Islet precursor cell (in vitro differentiated cells): ENCODE data around the gene BCOR.

Source experiments
- DNase-seq: peaks from one replicate; pipeline ENCODE4 v3.0.0-alpha.2; 2018

BCOR gene

DNA sequence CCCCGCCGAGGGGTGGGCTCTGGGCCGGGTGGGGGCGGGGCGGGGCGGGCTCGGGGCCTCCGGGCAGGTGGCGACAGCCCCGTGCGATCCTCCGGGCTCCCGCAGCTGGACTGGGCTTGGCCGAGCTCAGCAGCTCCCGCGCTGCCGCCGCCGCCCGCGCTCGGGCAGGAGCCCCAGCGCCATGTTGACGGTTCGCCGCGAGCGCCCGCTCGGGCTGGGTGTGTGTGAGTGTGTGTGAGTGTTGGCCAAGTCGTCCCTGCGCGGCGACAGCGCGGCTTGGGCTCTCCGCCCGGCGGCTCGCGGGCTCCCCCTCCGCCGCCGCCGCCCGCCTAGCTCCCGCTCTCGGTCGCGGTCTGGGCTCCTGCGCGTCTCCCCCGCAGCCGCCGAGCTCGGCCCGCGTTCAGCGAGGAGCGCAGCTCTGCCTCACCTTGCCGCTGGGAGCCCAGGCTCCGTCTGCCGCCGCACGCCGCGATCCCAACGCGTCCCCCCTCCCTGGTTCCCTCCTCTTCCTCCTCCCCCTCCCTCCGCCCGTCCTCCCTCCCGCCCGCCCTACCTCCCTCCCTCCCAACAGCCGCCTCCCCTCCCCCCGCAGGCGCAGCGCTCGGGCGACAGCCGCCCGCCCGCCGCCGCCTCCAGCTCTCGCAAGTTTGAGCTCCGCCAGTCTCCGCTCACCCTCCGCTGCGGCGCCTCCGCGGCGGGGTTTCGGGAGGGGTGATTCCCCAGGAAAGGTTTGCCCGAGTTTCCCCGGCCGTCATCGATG lies at the start of gene BCOR:
BCOR (minus strand) TSS at position 455 of the 760 bp plus-strand sequence. CDS start 20,029 bp downstream, outside the sequence.
- DNase-seq, result peak; percentile 84

DNA sequence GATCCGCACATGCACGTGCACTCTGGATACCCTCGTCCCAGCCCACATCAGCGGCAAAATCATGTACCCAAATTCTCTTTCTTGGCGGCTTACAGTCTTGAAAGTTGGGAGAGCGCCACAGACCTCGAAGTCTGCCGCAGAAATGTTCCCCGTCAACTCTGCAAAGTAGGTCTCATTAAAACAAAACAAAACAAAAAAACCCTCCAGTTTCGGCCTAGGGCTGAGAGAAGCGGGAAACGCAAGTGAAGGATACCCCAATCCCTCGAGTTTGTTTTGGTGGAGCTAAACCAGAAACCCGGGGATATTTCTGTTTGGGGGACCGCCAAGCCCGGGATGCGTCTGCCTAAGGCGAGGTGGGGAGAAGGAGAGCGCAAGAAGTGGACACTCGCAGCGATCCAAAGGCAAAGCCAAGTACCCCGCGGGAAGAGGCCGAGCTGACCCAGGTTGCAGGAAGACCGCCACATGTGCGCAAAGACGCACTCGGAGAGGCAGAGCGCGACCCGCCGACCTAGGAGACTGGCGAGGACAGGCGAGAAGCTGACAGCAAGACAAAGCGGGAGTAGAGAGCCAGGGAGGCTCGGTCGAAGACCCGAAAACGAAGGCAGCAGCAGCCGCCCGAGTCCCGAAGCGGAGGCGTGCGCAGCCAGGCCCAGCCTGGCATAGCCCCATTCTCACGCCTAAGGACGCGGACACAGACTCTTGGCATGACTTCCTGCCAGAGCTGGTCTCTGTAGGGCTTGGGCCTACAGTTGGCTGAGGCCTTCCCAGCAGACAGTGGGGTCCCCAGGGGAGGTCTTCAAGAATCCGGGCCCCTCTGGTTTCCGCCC lies 49.6 kb upstream of the BCOR start:
- DNase-seq, result peak; percentile 57

DNA sequence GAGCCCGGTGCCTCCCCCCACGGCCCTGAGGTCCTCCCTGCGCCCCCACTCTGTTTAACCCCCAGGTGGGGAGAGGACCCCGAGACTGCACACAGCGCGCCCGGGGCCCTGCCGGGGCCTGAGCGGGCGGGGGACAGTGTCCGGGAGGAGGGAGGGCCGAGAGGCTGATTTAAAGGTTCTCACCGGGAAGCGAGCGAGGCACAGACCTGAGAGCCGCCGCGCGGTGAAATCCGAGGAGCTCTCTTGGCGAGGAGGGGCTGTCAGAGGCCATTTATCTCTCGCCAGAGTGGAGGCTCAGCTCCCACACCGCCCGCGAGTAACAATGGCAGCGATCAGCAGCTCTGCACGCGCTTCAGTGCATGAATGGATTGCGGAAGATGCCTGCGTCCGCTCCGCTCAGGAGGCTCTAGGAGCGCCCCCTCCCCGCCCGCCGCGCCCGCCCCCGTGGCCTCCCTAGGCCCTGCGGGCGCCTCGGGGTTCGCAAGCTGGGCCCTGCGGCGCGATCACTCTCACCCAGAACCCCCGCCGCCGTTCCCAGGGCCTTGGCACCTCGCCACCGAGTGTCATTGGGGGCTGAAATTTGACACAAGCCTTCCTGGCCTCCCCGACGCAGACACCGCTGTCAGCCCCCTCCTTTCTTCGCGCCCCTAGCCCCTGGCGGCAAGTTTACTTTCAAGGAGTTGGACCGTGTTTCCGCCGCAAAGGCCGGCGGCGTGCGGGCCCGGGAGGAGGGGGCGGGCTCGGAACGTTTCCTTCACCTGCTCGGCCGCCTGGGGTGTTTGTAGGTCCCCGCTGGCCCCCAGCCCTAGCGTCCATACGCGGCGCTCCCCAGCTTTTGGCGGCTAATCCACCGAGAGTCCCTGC lies 48.7 kb upstream of the BCOR start:
- peak; percentile 75 for DNase-seq

DNA sequence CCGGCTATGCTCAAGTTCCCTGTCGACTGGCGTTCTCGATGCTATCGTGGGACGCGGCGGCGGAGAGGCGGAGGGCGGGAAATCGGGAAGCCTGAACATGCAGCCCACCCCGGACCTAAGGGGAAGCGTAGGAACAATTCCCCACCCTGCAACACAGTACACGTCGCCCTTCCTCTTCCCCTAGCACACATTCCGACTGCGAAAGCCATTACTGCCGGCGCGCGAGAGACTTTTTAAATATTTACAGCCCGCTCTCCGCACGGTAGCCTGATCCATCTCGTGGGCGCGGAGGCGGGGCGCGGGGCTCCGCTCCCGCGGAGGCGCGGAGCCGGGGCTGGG lies 48.1 kb upstream of the BCOR start:
- DNase-seq, result no peak

DNA sequence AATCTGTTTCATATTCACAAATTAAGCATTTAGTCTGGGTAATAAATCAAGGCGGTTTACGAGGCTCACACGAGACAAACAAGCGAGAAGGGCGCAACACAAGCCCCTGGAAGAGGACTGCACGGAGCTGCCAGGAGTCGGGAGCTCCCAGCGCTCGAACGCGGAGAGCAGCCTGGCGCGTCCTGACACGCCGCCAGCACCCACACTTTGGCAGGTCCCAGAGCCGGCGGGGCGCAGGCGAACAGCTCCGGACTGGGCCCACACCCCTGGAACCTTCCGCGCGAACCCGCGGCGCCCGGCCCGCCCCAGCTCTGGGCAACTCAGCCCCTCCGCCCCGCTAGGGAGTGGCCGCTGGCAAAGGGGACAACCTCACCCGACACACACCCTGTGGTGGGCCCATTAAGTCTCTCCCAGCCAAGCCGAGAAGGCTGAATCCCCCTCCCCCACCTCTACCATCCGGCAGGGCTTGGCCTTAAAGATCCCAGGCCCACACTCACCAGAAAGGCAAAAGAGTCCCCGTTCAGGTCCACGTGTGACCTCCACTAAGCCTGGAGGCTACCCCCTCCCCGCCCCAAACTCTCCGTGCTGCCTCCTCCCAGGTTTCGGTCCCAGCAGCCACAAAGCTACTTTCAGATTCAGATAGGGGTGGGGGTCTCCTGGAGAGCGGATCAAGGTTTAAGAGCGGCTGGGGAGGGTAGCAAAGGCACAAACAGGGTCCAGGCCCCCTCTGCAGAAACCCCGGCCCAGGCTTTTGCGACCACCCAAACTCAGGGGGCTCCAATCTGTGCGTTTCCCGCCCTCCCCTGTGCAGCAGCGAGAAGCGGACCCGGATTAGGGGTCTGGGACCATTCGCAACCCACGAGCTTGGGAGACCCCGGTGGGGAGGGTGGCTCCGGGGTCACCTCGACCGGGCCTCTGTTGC lies 47.5 kb upstream of the BCOR start:
- peak; percentile 57 for DNase-seq

DNA sequence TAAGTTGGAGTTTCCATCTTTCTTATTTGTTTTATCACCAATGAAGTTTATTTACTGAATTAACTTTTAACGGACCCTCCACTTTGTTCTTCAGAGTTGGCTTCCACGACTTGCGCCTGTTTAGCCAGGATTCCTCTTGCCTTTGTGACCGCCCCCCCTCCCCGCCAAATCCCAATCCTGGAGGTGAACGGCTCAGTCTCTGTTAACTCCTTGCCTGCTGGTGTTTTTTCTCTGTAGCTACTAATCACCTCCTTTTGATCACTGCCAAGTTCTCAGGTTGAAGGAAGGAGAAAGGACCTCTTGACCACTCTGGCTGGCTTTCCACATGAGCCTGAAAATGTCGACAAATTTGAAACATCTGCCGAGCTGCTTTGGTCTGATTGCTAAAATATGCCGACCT lies 46.8 kb upstream of the BCOR start:
- no peak for DNase-seq

DNA sequence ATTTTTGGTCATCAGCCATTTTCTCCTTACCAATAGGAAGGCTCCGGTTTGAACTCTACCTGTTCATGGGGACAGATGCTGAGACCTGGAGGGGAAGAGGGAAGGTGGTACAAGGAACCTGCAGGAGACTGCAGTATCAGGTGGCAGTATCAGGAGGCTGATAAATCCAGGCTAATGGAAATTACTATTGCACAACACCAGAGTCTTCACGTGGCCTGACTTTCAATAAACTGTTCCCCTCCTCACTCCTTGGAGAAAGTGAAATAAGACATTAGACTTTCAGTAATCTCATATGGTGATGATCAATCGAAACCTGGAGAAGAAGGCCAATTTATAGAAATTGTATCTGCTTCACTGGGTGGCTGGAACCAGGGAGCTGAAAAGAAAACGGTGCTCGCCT lies 46.2 kb upstream of the BCOR start:
- no peak for DNase-seq

DNA sequence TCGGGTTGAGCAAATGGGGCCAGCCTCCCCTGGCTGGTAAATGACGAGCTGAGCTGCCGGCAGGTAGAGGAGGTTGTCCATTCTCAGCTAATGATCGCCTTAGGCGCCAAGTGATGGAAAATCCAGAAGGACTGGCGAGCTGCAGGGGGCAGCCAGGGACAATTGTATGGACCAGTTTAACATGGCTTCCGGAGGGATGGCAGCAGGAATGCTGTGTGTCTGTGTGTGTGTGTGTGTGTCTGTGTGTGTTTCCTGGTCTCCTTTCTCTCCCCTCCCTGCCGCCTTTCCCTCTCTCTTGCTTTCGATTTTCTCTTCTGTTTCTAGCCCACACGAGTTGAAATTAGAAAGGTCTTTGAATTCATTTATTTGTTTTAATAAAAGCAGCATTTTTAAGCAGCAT lies 45.2 kb upstream of the BCOR start:
- DNase-seq, result peak; percentile 80

DNA sequence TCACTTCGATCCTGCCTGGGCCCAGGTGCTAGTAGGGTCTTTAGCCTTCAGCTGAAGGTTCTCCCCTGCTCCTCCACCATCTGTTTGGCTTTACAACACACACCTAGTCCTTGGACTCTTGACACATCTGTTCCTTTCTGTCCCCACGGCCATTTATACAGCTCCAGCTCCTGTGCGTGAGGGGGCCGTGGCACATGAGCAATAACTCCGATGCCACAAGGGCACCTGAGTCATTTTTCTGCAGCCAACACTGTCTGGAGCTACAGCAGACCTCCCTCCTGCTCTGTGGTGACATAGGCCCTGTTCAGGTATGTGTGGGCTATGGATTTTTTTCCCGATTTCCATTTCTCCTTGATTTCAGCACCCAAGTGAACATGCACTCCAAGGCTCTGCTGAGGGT lies 44.7 kb upstream of the BCOR start:
- DNase-seq, result no peak

DNA sequence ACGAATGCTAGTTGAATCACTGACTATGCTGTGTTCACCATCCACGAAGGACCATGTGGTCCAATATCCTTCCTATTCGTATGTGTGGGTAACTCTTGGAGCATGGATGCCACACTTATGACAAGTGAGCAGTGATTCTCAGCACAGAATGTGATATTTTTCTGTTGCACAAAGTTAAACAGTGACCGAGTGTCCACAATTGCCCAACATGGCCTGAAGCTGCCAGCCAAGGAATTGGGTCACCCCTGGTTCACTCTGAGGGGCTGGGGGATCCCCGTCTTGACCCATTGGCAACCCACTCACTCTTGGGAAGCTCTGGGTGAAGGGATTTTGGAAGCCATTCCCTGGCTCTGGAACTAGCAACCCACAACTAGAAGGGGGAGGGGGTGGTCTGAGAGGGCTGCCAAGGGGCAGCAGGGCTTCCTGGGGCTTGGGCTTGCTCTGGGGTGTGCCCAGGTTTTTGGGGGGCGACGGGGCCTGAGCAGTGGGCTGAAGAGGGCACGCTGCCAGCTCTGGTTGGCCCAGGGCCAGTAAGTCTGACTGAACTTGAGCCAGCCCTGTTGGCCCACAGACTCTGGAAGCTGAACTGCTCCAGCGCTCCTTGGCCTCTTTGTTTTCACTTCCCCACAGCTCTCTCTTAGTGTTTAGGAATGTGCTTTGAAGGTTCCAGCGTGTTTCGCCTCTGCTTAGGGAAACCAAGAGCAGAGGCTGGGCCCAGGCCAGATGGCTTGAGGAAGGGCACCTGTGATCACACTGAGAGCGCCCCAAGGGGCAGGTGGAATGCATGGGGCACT lies 43.1 kb upstream of the BCOR start:
- peak; percentile 73 for DNase-seq

DNA sequence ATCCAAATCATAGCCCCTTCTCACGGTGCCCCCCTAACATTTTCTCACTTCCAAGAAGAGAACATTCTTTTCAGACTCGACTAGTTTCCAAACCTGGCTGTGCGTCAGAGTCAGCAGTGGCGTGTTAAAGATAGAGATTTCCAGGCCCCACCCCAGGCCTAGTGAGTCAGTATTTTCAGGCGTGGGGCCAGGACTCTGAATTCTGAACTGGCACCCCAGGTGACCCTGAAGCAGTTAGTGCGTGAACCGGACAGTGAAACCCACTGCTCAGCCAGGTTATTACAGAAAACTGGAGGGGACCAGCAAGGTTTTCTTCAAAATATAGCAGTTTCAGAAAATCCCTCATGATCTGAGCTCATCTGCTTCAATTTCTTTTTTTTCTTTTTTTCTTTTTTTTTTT lies 35.0 kb upstream of the BCOR start:
- no peak for DNase-seq

DNA sequence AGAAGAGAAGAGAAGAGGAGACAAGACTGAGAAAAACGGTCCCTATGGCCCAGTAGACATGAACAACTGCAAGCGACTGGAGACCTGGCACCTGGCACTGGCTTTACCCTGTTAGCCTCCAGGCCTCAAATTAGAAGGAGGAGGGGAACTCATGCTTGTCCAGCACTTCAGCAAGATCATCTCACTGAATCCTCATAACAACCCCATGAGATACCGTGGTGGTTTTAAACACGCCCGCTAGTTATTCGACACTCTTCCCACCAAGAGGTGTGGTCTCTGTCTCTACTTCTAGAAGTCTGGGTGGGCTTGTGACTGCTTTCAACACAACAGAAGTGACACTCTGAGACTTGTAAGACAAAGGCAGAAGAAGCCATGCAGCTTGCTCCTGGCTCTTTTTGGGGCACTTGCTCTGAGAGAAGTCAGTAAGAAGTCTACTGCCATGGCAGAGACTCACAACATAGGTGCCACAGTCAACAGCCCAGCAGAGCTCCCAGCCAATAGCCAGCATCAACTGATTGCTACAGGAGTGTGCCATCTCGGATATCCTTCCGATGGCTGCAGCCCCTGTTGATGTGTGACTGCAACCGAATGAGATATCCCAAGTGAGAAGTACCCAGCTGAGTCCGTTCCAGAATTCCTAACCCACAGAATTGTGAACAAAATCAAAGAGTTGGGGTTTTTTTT lies 34.0 kb upstream of the BCOR start:
- no peak for DNase-seq

DNA sequence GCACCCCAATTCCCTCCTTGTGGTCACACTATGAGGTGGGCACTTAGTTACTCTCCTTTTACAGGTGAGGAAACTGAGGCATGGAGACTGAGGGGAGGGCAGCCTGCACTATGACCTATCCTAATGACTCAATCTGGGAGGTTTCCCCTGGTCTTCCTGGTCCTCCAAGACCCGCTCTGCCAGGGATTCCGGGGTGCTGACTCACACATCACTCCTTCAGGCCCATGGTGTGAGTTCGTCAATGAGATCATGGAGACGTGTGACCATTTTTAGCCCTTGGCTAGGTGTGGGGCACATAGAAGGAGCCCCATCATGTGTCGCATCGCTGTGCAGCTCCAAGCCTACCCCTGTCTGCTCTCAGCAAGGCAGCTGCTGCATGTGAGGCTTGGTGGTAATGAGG lies 32.4 kb upstream of the BCOR start:
- peak; percentile 80 for DNase-seq

DNA sequence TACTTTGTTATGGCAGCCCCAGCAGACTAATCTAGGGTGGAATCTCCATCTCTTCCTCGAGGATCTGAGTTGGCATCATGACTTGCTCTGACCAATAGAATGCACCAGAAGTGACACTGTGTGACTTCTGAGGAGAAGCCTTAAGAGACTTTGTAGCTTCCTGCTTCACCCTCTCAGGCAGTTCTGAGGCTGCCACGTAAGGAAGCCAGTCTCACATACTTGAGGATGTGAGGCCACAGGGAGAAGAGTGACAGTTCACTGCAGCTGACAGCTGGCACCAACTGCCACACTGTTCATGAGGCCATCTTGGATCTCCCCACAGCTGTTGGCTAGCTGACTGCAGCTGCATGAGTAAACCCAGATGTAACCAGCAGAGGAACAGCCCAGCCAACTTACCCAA lies 29.3 kb upstream of the BCOR start:
- DNase-seq, result no peak

DNA sequence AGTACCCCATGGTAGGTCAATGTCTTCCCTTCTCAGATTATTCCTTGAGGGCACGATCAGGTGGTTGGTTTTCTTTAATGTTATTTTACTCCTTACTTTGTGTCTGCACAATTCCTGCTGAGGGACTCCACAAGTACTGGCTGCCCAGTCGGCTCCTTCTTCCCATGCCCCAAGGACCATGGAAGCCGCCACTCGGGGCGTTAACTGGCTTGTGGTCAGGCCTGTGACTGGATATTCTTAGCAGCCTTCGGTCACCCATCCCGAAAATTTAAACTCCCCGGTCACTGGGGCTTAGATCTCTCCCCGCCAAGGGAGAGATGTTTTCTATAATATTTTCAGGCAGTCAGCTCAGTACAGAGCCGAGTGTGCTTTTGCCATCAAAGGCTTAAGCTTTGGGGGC lies 24.7 kb upstream of the BCOR start:
- no peak for DNase-seq

DNA sequence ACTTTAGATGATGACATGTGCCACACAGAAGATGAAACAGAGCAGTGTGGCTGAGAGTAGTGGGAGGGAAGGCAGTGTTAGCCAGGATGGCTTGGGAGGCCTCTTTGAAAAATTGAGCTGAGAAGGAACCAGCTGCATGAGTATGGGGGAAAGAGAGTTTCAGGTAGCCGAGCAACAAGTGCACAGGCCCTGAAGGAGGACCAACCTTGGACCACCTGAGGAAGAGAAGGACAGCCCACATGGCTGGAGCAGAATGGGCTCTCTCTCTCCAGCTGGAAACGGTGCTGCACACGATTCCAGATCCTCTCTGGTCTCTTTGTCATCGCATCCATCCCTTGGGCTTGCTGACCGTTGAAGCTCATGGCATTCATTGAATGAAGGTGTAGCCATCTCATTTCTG lies 23.9 kb upstream of the BCOR start:
- no peak for DNase-seq

DNA sequence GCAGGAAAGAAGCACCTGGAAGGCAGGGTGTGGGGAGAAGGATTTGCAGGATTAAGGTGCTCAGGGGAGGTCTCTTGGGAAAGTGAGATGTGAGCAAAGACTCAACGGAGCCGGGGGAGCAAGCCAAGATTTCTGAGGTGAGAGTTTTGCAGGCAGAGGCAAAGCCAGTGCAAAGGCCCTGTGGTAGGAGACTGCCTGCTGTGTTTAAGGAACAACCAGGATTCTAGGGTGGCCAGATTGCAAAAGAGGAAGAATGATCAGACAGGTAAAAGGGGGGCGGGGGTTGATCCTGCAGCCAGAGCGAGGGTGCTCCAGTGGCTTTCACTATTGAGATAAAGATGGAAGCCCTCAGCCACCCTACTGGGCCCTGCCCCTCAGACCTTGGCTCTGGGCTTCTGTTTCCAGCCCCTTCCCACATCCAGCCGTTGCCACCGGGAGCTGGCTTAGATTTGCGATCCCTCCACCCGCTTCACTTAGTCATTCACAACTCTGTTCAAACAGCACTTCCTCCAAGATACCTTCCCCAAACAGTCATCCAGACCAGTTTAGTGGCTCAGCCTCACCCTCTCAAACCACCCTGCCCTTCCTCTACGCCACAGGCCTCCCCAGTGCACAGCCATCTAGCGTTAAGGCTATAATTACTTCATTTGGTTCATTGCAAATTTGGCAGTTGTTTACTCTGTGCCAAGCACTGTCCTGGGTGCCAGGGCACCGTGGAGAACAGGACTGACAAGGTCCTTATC lies 23.3 kb upstream of the BCOR start:
- DNase-seq, result no peak

DNA sequence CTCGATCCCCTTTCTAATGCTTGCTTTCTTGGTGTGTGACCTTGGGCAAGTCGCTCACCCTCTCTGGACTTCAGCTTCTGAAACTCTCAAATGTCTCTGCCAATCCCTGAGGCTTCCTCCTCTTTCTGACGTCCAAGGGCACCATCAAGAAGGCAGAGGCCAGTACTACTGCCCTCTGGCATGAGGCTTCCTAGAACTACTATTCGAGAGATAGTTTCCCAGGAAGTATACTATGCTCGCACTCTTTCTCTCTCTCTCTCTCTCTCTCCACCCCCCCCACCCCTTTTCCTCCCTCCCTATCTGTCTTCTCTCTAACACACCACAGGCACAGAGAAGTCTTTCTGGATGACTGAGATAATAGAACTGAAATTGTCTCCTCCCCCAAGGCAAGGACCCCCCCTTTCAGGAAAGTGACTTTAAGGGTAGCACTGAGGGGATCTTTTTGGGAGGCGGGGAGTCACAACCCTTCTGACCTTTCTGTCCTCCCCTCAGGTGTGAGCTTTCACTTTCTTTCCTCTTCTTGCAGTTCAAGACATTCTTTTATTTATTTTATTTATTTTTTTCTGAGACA lies 20.0 kb upstream of the BCOR start:
- no peak for DNase-seq

DNA sequence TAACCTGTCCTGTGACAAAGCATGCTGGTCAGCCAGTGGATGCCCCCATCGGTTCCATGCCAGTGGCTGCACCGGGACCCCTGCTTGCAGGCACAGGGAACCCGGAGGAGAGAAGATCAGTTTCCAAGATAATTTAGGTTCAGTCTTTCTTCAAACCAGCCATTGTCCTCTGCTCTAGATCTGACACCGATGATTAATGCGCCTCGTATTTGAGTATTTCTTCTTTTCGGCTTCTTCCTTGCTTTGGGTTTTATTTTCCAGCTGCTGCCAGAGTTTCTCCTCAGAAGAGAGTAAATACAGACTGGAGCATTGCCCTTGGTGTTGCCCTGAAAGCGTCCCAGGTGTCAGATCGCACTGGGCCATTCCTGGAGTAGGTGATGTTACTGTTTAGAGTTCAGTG lies 19.2 kb upstream of the BCOR start:
- DNase-seq, result no peak

DNA sequence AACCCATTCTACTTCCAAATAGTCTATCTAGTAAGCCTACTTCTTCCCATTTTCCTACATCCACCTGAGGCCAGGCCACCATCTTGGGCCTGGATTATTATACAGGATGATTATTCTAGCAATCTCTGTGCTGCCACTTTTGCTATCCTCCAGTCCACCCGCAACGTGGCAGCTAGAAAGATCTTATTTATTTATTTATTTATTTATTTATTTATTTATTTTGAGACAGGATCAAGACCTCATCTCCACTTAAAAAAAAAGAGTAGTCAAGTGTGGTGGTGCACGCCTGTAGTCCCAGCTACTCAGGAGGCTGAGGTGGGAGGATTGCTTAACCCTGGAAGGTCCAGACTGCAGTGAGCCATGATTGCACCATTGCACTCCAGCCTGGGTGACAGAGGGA lies 15.2 kb upstream of the BCOR start:
- DNase-seq, result no peak
